Lower leg skin (tissue), 4 donors: ENCODE measurements around the gene DCAF12. TPM values are rescaled to one million over a fixed set of nuclear protein-coding genes. Genes with fewer than 3 reads are reported as not detected.
"Not testable (repeated sequence)": the region's sequence is repeated elsewhere in the genome, so short reads cannot be mapped to it uniquely, and the experiment has no call there.

Experiments
- DNase-seq, 2 donors: peaks; one replicate each; pipeline ENCODE4 v3.0.0-alpha.2; 2019; ENCODE audit warnings: low spot score in 2 of 2
- H3K4me3 ChIP-seq: fragments of 200-600 bp; sonication (generic); 2 replicates; pipeline ENCODE4 v1.5.1; 2017; ENCODE audit warnings: mild to moderate bottlenecking, low read depth; ENCODE audit not compliant: poor library complexity, severe bottlenecking
- POLR2A ChIP-seq, 2 donors: fragments of 450-650 bp; IDR thresholded peaks; one replicate each; pipeline ENCODE4 v1.6.1; 2016 to 2017; ENCODE audit warnings: antibody characterized with exemption in 2 of 2, mild to moderate bottlenecking in 1 of 2, moderate library complexity in 1 of 2
- WGBS, 2 donors: methylation state at CpG; one replicate each; pipeline ENCODE4 v1.1.5; 2018; 5-methylcytosine and 5-hydroxymethylcytosine counted together
- intact Hi-C: fragments of 100-400 bp; cut with DNase I; formaldehyde crosslinking; loops from one replicate; pipeline ENCODE4 v1.15.0; 2023; ENCODE audit warnings: low total_unique reads
- total RNA-seq, 4 donors: library from RNA; depleted of rRNA; stranded (reverse); fragments of >200 nt; gene quantifications; one replicate each; pipeline ENCODE4 v1.1.0, GENCODE V29; 2016
- TF ChIP-seq, protein P1 (sequence below), 3 donors: fragments of 450-650 bp; IDR thresholded peaks; one replicate each; pipeline ENCODE4 v1.5.1; 2016; ENCODE audit warnings: antibody characterized with exemption in 3 of 3, mild to moderate bottlenecking in 3 of 3, moderate library complexity in 2 of 3

Gene DCAF12
- total RNA-seq, 4 donors from 2014 or later: 21.9 to 30.7 (median 26.8) TPM

GRCh38 chr9:34145165-34145564 lies 18.7 kb upstream of the DCAF12 start:
- 71 to 78% methylated on average over 3 of the region's 3 CpGs for WGBS, 2 donors
- intact Hi-C loops: no loop called here
- DNase-seq: no peak
- TF ChIP-seq POLR2A (IDR thresholded peaks at IDR 0.05): no peak
- TF ChIP-seq, protein P1, sequence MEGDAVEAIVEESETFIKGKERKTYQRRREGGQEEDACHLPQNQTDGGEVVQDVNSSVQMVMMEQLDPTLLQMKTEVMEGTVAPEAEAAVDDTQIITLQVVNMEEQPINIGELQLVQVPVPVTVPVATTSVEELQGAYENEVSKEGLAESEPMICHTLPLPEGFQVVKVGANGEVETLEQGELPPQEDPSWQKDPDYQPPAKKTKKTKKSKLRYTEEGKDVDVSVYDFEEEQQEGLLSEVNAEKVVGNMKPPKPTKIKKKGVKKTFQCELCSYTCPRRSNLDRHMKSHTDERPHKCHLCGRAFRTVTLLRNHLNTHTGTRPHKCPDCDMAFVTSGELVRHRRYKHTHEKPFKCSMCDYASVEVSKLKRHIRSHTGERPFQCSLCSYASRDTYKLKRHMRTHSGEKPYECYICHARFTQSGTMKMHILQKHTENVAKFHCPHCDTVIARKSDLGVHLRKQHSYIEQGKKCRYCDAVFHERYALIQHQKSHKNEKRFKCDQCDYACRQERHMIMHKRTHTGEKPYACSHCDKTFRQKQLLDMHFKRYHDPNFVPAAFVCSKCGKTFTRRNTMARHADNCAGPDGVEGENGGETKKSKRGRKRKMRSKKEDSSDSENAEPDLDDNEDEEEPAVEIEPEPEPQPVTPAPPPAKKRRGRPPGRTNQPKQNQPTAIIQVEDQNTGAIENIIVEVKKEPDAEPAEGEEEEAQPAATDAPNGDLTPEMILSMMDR (IDR thresholded peaks at IDR 0.05): no peak
- no peak overlapping the region for H3K4me3 ChIP-seq

- no peak overlapping the region for H3K4me3 ChIP-seq
- DNase-seq: no peak
- TF ChIP-seq, protein P1 (IDR thresholded peaks at IDR 0.05): no peak
- TF ChIP-seq POLR2A (IDR thresholded peaks at IDR 0.05): no peak
- intact Hi-C loops: no loop called here
- 55 to 68% methylated on average over 2 of the region's 2 CpGs for WGBS, 2 donors
These were observed 16.6 kb upstream of the DCAF12 start for GRCh38 chr9:34143116-34143515.

GRCh38 chr9:34140853-34141252 lies 14.4 kb upstream of the DCAF12 start:
- no peak overlapping the region for H3K4me3 ChIP-seq
- WGBS, 2 donors: 80 to 81% methylated on average over 2 of the region's 2 CpGs
- no peak for DNase-seq
- TF ChIP-seq, protein P1 (IDR thresholded peaks at IDR 0.05): no peak
- TF ChIP-seq POLR2A (IDR thresholded peaks at IDR 0.05): no peak
- intact Hi-C loops: no loop called here

- TF ChIP-seq POLR2A (IDR thresholded peaks at IDR 0.05): no peak
- TF ChIP-seq, protein P1 (IDR thresholded peaks at IDR 0.05): no peak
- WGBS, 2 donors: 83 to 89% methylated on average over 5 of the region's 5 CpGs
- DNase-seq: no peak
- no peak overlapping the region for H3K4me3 ChIP-seq
- intact Hi-C loops: no loop called here
These were observed 13.1 kb upstream of the DCAF12 start for GRCh38 chr9:34139477-34140146.

GRCh38 chr9:34138644-34139043 lies 12.1 kb upstream of the DCAF12 start:
- DNase-seq, H3K4me3 ChIP-seq, intact Hi-C loops: not testable (repeated sequence)
- WGBS, 2 donors: 90 to 91% methylated on average over 1 of the region's 1 CpG

DNA sequence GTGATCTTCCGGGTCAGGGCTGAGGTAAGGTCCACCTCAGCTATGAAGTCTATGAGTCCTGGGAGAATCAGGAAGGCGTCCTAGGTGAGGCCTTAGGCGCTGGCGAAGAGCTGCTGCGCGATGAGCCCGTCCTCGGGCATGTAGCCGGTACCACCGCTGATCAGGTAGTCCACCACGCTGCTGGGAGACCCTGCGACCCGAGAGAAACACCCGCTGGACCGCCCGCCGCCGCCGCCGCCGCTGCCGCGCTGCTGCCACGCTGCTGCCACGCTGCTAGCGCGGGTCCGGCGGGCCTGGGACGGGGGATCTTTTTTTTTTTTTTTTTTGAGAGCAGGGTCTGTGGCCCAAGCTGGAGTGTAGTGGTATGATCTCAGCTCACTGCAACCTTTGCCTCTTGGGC lies 8.0 kb upstream of the DCAF12 start:
- intact Hi-C loops: no loop called here
- WGBS, 2 donors: 94 to 98% methylated on average over 24 to 30 of the region's 30 CpGs

More for the DNA sequence above, 8.0 kb upstream of the DCAF12 start:
- H3K4me3 ChIP-seq: no peak overlapping the region
- TF ChIP-seq, protein P1 (IDR thresholded peaks at IDR 0.05): no peak
- TF ChIP-seq POLR2A (IDR thresholded peaks at IDR 0.05): no peak
- DNase-seq: no peak
